NCI-H1092 (cell line): ENCODE measurements around the gene ZHX3.

Experiments
- DNase-seq: peaks from one replicate; lab custom pipeline; 2025; lab: John Stamatoyannopoulos, UW

The ZHX3 gene

DNA sequence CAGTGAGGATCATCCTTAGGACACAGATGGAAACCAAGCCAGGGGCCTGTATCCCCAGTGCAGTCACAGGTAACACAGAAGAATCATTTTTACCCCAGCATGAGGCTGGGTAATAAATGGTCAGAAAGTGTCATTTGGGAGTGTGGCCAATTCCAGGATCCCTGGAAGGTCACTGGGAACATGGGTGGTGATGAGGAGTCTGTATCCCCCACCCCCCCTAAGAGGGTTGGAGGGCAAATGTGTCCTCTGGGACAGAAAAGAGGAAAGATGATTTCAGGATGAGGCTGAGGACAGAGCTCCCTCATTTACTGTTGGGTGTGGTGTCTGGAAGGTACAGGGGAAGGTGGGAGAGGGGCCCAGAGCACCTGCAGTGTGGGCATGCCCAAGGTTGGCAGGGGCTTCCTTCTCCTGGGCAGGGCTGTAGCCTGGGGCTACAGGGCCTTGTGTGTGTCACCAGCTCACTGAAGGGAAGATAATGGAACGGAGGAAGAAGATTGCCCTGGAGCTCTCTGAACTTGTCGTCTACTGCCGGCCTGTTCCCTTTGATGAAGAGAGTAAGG is 145.7 kb downstream of the ZHX3 start:
- no peak for DNase-seq

DNA sequence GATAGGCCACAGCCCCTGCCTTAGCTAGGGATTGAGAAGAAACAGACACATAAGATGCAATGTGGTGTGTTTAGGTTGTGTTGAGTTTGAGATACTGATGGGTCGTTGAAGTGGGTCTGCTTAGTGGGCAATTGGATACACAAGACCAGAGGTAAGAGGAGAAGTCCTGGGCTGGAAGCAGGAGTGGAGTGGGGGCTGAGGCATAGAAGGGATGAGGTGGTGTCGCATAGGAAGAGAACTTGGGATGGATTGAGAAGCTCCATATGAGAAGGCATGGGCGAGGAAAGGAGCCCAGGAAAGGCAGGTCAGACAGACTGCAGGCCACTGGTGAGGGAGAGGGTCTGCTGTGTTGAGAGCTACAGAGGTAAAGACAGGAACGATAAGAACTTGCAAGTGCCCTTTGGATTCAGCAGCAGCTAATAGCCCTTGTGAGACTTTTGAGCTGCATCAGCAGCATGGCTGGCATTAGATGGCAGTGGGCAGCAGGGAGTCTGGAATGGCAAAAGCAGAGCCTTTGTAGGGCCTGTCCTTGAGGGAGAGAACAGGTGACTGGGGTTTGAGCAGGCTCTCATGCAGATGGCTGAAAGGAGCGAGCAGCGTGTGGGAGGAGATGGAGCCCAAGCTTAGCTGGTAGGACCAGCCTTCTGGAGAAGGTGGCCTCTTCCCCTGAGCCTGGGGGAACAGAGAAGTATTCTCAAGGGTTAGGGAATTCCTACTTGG is 147.0 kb downstream of the ZHX3 start:
- DNase-seq, result no peak

DNA sequence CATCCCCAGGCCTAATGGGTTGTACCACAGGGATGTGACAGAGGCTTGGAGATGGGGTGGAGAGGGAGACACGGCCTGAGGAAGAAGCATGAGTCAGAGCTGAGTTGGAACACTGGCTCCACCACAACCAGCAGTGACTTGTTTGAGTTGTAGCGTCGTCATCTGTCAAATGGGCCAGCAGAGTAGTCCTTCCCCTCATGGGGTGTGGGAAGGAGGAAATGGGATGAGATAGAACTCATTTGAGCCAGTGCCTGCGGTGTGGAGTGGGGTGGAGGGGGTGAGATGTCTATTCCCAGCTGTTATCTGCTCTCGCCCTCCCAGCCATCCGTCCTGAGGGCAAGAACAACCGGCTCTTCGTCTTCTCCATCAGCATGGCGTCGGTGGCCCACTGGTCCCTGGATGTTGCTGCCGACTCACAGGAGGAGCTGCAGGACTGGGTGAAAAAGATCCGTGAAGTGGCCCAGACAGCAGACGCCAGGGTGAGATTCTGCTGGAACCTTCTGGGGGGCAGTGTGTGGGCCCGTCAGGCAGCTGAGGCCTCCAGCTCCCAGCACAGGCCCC is 147.7 kb downstream of the ZHX3 start:
- no peak for DNase-seq

DNA sequence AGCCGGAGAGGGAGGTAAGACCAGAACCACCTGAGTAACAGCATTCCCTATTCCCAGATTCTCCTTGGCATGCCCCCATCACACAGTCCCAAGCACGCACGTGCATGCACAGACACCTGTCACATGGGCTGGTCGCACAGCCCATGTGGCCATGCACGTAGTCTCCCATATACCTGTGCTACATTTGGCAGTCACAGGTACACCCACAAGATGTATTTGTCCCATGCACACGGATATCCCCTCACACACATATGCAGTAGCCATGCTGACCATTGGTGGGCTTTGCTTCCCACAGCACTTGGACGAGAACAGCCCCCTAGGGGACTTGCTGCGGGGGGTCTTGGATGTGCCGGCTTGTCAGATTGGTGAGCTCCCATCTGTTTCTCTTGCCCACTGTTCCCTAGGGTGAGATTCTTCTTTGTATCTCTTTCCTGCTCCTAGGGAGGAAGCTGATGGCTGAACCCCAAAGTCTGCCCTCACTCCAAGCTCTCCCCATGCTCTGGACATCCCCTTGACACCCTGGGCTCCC is 148.3 kb downstream of the ZHX3 start:
- no peak for DNase-seq

DNA sequence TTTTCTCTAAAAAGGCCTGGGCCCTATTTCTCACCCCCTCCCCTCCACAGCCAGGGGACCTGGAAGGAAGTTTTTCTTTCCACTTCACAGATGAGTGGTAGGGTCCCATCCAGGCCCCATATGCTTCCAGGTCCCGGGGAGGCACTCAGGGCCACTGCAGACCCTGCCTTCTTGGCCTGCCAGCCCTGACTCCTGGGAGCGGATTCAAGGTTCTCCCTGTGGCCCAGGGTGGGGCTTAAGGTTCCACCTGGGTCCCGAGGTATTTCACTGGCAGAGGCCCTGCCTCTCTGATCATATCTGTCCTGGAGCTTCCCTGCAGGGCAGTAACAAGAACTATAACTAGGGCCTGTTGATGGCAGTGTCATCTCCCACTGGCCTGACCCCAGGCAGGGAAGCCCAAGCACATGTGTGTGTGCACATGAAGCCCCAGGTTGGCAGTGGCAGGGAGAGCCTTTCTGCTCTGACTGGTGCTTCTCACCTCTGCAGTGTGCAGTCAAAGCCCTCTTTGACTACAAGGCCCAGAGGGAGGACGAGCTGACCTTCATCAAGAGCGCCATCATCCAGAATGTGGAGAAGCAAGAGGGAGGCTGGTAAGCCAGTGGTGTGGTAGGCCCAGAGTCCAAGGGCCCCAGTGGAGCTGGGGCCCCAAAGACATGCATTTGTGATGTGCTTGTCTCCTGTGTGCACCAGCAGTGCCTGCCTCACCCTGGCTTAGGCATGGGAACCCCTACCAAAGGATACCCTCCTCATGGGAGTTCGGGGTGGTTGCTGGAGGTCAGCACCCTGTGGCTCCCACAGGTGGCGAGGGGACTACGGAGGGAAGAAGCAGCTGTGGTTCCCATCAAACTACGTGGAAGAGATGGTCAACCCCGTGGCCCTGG is 149.0 kb downstream of the ZHX3 start:
- no peak for DNase-seq

DNA sequence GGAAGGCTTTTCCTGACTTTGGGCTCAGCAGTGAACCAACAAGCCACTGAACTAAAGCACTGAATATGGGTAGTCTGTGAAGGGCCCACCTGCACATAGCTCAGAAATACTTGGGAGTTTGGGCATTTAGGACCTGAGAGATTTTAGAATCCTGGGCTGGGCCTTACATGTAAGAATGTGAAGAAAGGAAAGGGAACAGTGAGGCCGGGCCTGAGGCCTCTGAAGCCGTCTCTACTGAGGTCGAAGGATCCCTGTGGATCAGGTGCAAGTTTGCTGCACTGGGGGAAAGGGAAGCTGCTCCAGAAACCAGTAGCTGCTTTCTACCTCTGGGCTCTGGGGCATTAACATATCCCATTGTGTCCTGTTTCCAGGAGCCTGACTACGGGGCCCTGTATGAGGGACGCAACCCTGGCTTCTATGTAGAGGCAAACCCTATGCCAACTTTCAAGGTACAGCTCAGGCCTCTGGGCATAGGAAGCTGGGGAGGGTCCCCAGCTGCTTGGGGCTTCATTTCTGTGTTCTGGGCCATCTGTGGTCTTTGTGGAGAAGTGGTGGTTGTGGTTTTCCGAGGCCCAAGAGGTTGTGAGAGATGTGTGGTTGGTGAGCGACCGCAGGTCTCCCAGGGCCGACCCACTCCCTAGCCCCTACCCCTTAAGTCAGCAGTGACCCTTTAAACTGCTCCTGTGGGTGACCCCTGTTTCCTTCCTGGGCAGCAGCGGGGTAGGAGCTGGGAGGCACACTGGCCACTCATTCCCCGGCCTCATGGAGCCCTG is 149.9 kb downstream of the ZHX3 start:
- DNase-seq, result no peak

DNA sequence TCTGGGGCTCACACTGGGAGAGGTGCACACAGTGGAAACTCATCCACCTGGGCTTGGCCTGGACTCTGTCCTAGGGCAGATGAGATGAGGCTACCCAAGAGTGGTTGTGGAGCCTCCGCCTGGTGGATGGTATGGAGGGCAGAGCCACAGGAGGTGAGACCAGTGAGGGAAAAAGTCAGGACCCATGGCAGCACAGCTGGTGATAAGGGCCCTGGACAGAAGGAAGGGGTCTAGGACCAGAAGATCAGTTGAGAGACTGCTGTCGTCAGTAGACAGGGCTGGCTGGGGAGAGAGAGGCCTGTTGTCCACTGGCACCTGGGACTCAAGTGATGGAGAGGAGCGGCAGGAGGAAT is 150.4 kb downstream of the ZHX3 start:
- no peak for DNase-seq

DNA sequence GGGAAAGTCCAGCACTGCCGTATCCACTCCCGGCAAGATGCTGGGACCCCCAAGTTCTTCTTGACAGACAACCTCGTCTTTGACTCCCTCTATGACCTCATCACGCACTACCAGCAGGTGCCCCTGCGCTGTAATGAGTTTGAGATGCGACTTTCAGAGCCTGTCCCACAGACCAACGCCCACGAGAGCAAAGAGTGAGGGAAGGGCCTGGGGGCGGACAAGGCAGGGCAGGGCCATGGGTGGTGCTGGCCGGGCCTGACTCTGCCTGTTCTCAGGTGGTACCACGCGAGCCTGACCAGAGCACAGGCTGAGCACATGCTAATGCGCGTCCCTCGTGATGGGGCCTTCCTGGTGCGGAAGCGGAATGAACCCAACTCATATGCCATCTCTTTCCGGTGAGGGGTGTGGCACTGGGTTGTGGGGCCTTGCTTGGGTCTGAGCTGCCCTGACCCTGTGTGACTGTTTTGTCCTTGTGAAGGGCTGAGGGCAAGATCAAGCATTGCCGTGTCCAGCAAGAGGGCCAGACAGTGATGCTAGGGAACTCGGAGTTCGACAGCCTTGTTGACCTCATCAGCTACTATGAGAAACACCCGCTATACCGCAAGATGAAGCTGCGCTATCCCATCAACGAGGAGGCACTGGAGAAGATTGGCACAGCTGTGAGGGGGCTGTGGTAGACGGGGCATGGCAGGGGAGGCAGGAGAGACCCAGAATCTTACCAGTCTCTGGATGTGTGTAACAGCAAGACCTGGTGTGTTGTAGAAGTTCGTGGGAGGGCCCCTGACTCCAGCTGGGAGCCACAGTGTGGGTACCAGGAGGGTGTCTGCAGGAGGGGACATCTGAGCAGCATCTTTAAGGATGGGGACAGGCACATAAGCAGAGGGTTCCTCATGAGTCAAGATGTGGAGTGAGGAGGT is 151.1 kb downstream of the ZHX3 start:
- DNase-seq, result no peak

DNA sequence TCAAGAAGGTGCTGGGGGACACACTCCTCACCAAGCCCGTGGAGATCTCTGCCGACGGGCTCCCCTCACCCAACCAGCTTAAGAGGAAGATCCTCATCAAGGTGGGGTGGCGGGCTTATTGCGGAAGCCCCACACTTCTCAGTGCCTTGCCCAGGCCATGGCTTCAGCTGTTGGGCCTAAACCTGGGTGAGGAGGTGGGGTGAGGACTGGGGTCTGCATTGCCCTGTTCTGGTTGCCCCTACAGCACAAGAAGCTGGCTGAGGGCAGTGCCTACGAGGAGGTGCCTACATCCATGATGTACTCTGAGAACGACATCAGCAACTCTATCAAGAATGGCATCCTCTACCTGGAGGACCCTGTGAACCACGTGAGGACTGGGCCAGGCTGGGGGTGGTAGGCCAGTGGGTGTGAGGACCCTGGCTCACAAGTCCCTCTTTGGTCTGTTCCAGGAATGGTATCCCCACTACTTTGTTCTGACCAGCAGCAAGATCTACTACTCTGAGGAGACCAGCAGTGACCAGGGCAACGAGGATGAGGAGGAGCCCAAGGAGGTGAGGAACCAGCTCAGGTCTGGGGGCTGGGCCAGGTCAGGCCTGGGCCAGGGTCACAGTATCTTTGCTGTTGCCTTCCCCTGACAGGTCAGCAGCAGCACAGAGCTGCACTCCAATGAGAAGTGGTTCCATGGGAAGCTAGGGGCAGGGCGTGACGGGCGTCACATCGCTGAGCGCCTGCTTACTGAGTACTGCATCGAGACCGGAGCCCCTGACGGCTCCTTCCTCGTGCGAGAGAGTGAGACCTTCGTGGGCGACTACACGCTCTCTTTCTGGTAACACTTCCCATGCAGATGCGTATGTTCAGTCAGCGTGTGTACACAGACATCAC is 152.3 kb downstream of the ZHX3 start:
- DNase-seq, result no peak

DNA sequence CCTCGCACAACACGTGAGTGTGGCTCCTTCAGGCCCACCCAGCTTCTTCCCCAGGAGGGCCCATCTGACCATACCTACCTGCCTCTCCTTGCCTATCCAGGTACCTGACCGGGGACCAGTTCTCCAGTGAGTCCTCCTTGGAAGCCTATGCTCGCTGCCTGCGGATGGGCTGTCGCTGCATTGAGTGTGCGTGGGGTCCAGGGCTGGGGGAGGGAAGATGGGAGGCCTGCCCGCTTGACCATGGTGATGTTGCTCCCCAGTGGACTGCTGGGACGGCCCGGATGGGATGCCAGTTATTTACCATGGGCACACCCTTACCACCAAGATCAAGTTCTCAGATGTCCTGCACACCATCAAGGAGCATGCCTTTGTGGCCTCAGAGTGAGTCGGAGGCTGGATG is 153.7 kb downstream of the ZHX3 start:
- no peak for DNase-seq

DNA sequence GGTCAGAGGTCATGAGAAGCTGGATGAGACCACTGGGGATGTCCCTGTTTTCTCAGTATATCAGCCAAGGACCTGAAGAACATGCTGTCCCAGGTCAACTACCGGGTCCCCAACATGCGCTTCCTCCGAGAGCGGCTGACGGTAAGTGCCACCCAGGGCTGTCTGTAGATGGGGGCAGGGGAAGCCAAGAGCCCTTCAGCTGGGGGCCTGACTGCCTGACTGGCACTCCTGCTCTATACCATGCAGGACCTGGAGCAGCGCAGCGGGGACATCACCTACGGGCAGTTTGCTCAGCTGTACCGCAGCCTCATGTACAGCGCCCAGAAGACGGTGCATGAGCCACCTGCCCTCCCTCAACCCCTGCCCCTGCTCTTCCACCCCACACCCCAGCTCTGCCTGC is 155.1 kb downstream of the ZHX3 start:
- no peak for DNase-seq

DNA sequence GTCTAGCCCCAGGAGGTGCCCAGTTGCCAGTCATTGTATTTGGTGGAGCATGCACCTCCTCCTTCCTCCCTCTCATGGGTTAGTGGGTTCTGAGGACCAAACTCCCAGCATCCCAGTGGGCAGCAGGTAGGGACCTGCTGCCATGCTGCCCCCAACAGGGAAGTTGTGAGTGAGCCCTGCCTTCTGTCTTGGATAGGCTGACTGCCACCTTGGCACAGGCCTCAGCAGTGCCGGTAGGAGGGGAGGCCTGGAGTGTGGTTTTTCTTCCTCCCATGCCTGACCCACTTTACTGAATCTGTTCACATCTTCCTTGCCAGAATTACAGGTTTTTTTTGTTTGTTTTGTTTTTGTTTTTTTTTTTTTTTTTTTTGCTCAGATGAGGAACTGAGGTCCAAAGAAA is 155.6 kb downstream of the ZHX3 start:
- DNase-seq, result no peak

DNA sequence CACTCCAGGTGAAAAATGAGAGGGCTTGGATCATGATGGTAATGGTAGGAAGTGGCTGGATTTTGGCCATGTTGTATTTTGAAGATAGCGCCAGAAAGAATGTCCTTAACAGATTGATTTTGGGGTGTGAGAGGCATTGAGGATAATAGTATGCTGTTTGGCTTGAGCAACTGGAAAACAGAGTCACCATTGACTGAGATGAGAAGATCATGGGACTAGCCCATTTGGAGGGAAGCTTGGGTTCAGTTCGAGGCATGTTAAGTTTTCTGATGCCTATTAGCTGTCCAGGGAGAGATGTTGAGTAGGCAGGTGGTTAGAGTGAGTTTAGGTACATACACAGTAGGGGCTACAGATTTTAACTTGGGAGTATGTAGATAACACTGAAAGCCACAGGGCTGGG is 156.8 kb downstream of the ZHX3 start:
- DNase-seq, result no peak

DNA sequence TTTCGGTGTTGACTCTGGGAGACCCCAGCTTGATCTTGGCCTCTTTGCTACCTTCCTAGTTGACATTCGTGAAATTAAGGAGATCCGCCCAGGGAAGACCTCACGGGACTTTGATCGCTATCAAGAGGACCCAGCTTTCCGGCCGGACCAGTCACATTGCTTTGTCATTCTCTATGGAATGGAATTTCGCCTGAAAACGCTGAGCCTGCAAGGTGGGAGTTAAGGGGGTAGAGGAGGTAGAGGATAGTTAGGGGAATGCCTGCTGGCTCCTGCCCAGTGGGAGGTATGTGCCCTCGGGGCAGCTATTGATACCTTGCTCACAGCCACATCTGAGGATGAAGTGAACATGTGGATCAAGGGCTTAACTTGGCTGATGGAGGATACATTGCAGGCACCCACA is 158.0 kb downstream of the ZHX3 start:
- no peak for DNase-seq

DNA sequence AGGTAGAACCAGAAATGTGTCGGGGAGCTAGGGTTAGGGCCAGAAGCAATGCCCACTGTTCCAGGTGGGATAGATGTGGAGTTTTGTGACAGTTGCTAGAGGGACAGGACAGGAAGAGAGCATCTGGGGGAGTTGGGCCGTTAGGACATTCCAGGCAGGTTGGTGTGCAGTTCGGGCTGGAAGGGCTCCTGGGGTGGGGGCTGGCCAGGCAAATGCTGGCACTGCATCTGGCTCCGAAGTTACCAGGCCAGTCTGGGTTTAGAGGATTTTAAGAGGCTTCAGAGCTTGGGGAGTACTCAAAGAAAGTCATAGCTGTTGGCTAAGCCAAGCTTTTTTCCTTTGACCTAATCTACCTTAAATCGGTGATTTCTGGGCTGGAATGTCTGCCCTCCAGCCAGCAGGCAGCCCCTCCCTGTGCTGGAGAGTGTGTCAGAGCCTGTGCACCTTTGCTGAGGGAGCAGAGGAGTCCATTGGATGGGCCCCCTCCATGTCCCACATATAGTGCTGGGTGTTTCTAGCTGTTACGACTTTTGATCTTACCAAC is 159.4 kb downstream of the ZHX3 start:
- no peak for DNase-seq

DNA sequence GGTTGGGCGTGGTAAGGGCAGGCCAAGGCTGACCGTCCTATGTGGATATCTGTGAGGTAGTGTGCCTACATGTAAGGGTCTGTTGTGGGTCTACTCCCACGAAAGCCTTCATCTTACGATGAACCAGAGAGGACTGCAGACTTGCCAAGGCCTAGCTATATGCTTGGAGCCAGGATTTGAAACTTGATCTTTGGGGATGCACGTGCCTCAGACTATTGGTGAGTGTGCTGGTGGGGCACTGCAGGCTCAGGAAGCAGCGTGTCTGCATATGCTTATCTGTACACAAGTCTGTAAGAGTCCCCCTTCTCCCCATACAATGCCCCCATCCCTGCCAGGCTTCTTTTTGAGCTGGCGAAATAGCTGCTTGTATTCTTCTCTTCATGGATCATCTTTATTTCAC is 162.3 kb downstream of the ZHX3 start:
- no peak for DNase-seq

DNA sequence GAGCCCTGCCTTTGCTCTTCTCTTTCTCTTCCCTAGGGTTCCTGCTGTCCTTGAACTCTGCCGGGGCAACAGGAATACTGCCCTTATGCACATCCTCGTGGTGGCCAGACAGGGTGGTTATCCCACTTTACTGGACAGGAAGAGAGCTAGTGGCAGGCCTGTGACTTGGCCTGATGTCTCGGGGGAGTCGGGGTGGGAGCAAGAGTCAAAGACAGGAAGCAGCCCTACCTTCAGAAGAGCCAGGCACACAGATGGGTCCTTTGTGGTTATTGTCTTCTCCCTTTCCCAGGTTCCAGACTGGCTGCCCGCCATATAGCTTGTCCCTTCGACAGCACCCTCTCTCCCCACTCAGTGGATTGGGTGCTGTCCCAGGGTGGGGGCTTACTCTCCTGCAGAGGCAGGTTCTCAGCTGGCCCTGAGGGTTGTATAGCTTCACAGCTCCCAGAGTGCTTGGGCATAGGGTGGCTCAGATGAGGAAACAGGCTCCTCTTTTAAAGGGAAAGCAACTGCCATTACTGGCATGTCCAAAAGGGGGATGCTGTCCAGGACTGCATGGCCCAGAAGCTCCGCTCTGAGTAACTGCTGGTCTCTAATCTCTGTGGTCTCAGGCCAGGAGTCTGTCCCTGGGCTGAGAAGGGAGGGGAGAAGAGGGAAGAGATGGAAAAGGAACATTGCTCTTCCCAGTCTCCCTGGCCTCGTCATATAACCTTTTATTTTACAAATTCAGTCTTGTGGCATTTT is 162.9 kb downstream of the ZHX3 start:
- no peak for DNase-seq

DNA sequence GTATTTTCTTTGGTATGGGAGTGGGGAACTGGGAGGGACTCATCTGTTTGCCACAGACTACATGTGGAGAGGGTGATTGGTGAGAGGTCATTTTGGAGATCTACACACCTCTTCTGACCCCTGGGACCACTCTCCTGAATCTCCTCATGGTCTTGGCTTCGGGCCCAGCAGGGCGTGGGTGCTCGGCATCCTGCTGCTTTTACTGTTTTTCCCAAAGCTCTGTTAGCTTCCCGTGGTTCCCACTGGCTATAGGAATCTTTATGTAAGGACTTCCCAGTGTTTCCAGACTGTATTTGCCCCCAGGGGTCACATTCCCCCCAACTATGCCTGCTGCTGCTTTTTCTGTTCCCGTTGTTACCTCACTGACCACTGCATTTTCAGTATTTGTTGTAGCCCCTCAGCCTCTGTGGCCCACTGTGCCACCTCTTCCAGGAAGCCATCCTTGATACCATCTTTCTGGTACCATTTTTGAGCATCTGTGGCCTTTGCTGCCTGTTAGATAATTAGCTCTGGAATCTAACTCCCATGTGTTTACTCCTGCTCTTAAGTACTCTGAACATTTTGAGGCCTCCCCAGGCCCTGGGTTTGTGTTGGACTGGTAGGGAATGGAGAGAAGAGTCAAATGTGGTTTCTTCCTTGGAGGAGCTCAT is 165.3 kb downstream of the ZHX3 start:
- DNase-seq, result no peak
